MV-4-11 (cell line): ENCODE data around the gene HHIP.

Experiments
- DNase-seq: peaks from one replicate; lab custom pipeline; 2025; lab: John Stamatoyannopoulos, UW

HHIP gene

GRCh38 chr4:144709793-144710525 is 64.0 kb downstream of the HHIP start:
- DNase-seq, result no peak

DNA sequence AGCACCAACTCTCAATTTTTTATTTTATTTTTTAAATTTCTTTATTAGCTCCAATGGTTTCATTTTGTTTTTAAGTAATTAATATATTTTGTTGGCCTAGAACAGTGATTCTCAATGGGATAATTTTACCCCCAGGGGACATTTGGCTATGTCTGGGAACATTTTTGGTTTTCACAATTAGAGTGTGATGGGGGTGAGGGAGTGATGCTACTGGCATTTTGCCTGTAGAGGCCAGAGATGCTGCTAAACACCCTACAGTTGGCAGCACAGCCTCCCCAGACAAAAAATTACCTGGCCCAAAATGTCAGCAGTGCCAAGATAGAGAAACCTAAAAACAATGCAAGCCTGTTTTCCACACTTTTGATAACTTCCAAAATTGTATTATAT is 64.6 kb downstream of the HHIP start:
- DNase-seq, result no peak

- no peak for DNase-seq
Observed at GRCh38 chr4:144711700-144712456, 65.9 kb downstream of the HHIP start.

- no peak for DNase-seq
Observed at GRCh38 chr4:144712775-144713174, 66.8 kb downstream of the HHIP start.

GRCh38 chr4:144714166-144714565 is 68.2 kb downstream of the HHIP start:
- no peak for DNase-seq

GRCh38 chr4:144715230-144715629 is 69.3 kb downstream of the HHIP start:
- peak; percentile 67 for DNase-seq

GRCh38 chr4:144716778-144717177 is 70.8 kb downstream of the HHIP start:
- no peak for DNase-seq

- DNase-seq, result no peak
Observed at GRCh38 chr4:144718958-144719512, 73.1 kb downstream of the HHIP start.

GRCh38 chr4:144720491-144720890 is 74.5 kb downstream of the HHIP start:
- DNase-seq, result no peak

DNA sequence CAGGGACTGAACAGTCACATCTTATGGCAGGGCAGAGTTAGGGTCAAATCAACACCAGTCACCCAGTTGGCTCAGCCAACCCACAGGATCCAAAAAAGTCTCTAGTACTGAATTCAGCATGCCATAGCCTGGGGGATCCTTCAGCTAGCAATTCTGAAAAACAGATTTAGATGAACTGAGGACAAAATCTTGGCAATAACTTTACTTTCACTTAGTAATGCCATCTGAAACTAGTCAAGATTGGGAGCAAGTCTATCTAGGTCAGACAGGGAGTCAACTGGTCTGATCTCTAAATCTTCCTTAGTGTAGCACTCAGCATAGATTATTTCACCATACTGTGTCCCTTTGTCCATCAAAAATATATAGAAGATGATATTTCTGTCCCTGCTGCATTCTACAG is 76.0 kb downstream of the HHIP start:
- DNase-seq, result no peak

- DNase-seq, result no peak
Observed at GRCh38 chr4:144723471-144723870, 77.5 kb downstream of the HHIP start.

GRCh38 chr4:144729175-144729574 is 83.2 kb downstream of the HHIP start:
- no peak for DNase-seq

DNA sequence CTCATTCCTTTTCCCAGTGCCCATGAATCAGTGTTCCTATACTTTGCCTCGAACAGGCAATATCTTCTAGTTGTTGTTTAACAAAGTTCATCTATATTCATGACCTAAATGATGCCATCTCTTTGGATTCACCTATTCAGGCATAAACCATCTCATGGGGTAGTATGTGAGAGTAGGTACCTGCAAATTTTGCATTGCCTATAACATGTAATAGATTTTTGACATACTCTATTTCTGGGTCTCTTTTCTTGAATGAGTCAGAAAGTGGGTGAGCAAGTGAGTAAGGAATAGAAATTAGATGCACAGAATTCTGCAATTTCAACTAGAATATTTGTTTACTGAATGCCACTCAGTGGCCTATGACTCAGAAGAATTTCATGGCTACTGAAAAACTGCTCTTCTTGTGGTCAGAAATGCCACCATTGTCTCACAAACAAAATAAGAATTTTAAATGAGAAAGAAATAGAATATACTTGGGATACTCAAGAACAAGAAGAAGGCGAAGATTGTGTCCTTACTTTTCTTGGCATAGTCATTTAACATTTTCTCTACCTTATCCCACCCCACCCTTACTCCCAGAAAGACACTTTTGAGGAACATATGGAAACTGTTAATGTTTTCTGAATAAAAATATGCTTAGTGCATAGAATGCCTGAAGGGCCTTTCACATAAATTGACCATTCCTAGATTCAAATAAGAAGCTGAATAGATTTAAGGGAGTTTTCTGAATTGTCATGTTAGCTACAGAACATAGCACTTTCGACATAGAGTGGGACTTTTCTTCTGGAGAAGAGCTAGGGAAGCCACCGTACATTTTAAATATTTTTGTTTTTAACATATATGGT is 86.8 kb downstream of the HHIP start:
- no peak for DNase-seq

DNA sequence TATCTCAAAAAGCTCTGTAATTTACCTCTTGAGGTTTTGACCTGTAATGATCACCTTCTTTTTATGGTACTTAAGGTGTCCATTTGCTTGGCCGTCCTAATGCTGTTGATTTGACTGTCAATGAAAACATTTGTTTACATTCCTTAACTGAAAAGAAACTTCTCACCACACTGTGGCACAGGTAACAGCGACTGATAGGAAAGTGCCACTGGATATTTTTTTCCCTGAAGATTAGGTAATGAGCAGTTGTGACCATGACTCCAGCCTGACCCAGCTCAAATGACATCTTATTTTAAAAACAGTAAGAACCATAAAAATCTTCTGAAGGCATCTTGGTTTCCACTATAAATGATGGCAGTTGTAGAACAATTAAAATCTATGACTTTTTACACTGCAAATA is 87.6 kb downstream of the HHIP start:
- no peak for DNase-seq

GRCh38 chr4:144734522-144734921 is 88.6 kb downstream of the HHIP start:
- DNase-seq, result no peak

DNA sequence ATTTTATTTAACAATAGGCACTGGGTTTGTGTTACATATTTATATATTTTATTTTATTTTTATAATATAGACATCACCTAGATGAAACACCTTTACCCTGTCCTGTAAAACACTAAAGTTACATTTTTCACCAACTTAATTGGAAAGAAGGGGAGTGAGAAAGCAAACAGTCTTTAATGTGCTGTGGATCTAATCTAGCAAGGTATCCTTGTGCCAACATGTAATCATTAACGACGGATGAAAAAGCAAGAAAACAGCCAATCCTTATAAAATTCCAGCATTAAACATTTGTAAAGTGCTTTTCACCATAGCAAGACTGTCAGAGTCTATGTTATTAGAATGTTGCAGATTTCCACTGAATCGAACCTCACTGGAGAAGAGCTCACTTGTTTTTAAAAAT is 92.7 kb downstream of the HHIP start:
- DNase-seq, result no peak

GRCh38 chr4:144739511-144740033 is 93.6 kb downstream of the HHIP start:
- no peak for DNase-seq

DNA sequence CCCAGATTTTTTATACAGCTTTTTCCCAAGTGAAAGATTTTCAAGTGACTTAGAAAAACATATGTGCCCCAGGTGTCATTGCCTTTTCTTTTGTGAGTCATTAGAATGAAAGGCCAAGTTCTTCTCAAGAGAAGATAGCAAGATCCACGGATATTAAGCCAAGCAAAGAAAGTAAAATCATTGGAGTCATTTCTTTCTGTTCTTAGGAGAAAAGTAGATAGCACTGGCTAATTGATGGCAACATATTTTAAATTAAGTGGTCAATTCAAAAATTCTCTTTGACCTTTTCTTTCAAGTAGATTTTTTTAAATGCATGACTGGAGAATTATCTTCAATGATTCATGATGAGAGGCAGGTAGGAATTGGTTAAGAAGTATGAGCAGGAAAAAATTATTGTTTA is 94.4 kb downstream of the HHIP start:
- DNase-seq, result no peak

GRCh38 chr4:144748814-144749555 is 103.0 kb downstream of the HHIP start:
- DNase-seq, result no peak

GRCh38 chr4:144750348-144750747 is 104.4 kb downstream of the HHIP start:
- no peak for DNase-seq
